Stimulated activated naive CD4-positive, alpha-beta T cell treated with Interleukin-2 at 50 U/mL for 16 hours (primary cell): ENCODE data around the gene SLC46A1.

Source experiments
- DNase-seq: peaks from one replicate; lab custom pipeline; 2025; lab: John Stamatoyannopoulos, UW

Gene SLC46A1

DNA sequence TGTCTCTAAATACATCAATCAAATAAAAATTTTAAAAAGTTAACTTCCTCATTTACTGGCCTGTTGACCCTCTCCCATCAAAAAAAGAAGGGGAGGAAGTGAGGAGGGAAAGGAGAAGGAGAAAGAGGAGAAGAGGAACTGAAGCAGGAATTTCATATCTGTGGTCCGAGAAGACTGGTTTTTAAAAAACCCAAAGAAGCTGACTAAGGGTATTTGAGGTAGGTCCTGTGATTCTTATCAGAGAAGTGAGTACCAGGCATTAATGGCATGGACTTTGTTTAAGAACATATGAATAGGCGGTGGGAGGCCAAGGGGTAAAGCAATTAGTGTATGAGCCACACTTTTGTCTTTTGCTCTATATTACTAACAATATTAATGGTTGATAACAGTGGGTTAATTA, 2.0 kb downstream of the SLC46A1 start:
- no peak for DNase-seq

DNA sequence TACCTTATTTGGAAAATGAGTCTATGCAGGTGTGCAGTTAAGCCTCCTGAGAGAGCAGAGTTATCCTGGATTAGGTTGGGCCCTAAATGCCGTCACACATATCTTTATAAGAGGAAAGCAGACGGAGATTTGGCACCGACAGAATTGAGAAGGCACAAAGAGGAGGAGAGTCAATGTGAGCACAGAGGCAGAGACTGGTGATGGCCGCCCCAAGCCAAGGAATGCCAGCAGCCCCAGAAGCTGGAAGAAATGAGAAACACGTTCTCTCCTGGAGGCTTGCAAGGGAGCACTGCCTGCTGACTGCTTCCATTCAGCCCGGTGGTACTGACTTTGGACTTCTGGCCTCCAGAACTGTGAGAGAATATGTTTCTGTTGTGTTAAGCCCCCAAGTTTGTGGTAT, 3.2 kb downstream of the SLC46A1 start:
- no peak for DNase-seq

GRCh38 chr17:28402224-28402630, 3.8 kb downstream of the SLC46A1 start:
- DNase-seq, result no peak

GRCh38 chr17:28399808-28400207, 6.2 kb downstream of the SLC46A1 start:
- DNase-seq, result no peak

DNA sequence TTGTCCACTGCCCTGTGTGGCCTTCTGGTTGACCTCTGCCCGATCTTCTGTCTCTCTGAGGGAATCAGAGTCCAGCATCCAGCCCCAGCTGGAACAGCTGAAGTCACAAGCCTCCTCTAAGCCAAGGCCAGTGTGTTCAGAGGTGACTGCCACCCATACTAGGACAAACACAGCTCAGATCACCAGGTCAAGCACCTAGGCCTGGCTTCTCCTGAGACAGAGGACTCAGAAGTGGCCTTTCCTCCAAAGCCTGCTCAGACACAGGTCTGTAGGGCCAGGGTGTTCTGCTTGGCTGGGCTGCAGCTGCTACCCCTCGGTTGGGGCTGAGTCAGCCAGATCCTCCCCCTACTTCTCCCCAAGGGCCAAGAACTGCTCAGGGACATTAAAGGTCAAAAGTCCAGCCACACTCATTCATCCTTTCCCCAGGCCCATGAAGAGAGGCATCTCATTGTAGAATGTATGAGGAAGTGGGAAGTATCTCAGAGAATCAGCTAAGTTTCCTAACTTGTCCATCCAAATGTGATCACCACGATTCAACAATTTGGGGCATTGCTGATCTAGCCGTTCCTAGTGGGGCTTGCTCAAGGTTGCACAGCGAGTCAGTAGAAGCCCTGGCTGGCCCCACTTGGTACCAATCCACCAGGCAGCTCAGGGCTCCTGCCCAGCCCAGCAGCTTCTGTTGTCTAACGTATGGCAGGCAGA, 7.6 kb downstream of the SLC46A1 start:
- no peak for DNase-seq

DNA sequence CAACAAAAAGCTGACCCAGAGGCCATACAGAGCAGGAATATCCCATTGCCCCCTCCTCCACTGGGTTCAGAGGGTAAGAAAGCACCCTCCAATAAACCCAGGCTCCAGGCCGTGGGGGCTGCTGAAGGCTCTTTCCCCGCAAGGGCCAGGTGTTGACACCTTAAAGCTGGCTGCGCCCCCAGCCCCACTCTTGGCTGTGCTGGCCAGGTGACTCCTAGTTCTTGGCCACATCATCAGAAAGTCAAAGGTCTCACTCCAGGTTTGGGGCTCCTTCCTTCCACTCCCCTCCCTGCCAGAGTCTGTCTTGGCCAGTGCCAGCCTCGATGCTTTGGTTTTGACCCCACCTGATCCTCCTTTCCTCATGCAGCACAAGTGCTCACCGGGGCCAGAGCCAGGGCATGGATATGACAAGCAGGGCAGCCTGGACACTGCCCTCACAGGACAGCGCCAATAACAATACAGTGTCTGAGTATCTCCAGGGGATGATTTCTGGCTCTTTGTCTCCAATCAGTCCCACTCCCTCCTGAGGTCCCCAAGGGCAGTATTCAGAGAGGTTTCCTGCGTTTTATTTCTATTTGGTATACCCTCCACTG, 8.2 kb downstream of the SLC46A1 start:
- no peak for DNase-seq

DNA sequence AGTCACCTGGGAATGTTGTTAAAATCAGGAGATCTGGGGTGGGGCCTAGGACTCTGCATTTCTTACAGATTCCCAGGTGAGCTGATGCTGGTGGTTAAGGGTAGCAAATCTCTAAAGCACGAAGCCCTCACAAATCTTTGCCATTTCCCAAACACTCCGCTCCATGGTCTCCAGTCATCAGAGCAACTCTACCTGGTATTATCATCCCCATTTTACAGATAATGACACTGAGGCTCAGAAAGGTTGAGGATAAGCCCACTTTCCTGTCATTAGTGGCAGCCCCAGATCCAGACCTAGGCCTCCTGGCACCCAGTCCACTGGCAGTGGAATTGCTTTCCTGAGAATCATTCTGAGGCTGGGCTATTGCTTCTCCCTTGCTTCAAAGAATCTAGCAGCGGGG, 8.7 kb downstream of the SLC46A1 start:
- DNase-seq, result no peak

DNA sequence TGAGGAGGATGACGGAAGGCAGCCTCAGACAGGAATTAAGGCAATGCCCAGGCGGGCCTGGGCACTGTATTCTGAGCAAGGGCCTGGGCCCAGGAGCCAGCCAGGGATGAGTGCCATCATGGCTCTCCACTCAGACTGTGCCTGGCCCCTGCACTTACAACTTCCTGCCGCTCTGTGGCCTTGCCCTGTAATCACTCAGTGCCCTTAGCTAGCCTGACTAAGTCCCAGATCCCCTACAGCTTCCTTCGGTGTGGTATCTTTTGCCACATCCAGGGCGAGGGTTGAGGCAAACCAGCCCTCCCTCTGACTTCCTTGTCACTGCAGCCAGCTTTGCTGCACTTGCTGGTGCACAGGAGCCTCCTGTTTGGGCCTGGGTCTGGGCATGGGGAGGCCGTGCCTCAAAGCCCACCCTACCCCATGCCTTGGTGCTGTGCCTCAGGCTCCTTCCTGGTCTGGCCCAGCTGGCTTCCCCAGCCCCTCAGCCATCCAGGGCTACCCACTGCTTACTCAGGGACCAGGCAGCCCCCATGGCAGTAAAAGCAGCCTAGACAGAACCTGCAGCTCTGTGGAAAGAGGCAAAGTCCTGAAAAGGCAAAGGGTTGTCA, 9.3 kb downstream of the SLC46A1 start:
- no peak for DNase-seq

- DNase-seq, result no peak
Observed at GRCh38 chr17:28395968-28396367, 10.0 kb downstream of the SLC46A1 start.

DNA sequence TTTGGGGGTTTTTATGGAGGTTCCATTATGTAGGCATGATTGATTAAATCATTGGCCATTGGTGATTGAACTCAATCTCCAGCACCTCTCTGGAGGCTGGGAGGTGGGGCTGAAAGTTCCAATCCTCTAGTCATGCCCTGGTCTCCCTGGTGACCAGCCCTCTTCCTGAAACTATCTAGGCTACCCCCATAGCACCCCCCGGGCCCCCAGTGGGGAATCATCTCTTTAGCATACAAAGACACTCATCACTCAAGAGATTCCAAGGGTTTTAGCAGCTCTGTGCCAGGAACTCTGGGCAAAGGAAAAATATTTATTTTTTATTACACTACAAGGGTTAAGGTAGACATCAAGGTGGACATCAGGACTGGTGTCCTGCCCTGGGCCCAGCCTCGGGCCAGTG, 10.6 kb downstream of the SLC46A1 start:
- DNase-seq, result no peak

DNA sequence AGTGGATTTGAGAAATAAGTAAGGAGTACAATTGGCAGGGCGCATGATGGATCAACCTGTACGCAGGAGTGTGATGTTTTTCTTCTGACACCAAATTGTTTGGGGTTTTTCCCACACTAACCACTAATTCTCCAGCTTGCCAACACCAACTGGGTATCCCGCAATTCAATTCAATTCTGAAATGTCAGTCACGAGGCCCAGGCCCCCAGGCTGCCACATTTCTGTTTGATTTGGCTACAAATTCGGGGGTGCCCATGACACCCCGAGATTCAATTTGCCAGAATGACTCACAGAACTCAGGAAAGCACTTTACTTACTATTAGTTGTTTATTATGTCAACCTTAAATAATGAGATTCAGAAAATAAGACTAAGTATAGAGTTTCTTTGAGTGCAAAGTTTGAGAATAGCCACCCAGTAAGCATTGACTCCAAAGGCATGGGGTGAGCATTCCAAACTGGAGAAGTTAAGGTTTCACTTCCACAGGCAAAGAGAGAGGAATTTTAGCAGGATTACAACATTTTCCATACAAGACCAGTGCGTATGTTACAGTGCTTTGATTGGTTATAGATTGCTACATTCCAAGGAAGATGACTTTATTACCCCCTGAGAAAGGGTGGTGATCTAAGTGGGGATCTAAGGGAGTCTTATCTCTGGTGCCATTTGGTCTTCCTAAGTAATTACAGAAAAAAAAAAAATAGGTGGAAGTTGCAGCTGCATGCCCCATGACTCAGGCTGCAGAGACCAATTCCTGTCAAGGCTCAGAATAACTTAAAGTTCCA, 11.5 kb downstream of the SLC46A1 start:
- DNase-seq, result no peak

GRCh38 chr17:28392491-28392890, 13.5 kb downstream of the SLC46A1 start:
- DNase-seq, result no peak

DNA sequence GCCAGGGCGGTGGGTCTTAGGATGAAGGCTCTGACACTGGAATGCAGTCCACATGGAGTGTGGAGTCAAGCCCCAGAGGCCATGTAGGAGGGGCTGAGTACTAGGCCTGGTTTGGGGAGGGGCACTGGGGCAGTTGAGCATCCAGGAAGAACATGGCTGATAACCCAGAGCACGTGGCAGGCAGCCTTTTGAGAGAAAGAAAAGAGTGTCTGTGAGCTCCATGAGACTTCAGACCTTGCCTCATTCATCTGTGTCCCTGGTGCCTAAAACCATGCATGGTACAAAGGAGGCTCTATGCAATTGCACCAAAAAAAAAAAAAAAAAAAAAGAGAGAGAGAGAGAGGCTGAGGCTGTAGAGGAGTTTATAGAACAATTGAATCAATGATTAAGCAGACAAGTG, 14.6 kb downstream of the SLC46A1 start:
- no peak for DNase-seq

- no peak for DNase-seq
Observed at GRCh38 chr17:28390984-28391383, 15.0 kb downstream of the SLC46A1 start.

GRCh38 chr17:28390563-28390962, 15.4 kb downstream of the SLC46A1 start:
- DNase-seq, result no peak

GRCh38 chr17:28390141-28390540, 15.9 kb downstream of the SLC46A1 start:
- no peak for DNase-seq

DNA sequence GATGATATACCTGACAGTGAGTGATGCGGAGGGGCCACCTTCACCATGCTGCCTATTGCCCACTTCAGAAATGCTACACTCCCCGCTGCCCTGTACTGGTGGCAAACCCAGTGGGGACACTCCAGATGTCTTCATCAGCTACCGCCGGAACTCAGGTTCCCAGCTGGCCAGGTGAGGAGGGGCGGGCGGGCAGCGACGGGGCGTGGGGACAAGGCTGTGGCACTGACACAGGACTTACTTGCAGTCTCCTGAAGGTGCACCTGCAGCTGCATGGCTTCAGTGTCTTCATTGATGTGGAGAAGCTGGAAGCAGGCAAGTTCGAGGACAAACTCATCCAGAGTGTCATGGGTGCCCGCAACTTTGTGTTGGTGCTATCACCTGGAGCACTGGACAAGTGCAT, 17.9 kb downstream of the SLC46A1 start:
- no peak for DNase-seq

GRCh38 chr17:28386391-28386790, 19.6 kb downstream of the SLC46A1 start:
- DNase-seq, result no peak

DNA sequence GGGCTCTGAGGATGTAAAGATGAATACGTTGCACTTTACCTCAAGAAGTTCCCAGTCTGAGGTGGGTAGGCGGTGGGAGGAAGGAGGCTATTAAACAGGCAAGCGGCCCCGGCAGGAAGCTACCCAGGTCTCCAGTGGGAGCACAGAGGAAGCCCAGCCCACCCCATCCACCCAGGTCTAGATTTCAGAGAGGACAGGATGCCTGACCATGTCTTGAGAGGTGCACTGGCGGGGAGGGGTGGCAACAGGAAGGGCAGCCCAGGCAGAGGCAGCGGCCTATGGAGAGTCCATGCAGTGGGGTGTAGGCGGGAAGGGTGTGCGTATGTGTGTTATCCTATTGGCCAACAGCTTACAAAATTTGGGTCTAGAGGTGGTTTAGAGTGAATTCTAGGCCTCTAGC, 20.6 kb downstream of the SLC46A1 start:
- no peak for DNase-seq

DNA sequence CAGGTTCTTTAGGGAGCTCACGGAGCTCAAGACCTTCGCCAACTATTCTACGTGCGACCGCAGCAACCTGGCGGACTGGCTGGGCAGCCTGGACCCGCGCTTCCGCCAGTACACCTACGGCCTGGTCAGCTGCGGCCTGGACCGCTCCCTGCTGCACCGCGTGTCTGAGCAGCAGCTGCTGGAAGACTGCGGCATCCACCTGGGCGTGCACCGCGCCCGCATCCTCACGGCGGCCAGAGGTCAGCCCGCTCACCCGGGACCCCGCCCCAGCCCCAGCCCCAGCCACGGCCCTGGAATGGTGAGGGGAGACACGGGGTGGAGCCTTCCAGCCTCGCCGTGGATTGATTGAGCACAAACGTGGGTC, 21.0 kb downstream of the SLC46A1 start:
- no peak for DNase-seq

DNA sequence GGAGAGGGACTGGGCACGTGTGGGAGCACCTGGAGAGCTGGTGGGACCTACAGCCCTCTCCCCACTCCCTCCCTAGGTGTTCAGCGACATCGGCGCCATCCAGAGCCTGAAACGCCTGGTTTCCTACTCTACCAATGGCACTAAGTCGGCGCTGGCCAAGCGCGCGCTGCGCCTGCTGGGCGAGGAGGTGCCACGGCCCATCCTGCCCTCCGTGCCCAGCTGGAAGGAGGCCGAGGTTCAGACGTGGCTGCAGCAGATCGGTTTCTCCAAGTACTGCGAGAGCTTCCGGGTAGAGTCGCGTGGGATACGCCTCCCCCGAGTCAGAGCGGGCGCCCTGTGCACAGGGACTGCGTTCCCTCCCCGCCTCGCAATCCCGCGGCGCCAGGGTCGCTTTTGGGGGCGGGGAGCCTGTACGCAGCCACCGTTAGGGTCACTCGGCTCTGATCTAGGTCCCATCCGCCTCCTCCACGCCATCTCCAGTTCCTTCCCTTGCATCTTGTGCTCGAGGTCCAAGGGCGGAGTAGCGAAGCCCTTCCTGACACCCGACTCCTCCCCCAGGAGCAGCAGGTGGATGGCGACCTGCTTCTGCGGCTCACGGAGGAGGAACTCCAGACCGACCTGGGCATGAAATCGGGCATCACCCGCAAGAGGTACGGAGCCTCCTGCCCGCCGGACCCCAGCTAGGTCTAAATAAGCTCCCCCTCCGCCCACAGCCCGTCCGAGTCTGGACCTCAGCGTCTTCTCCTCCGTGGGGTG, 21.6 kb downstream of the SLC46A1 start:
- DNase-seq, result peak; percentile 60

GRCh38 chr17:28381141-28381825, 24.7 kb downstream of the SLC46A1 start:
- DNase-seq, result no peak
